HG02759 (cell line): ENCODE results near the gene TACSTD2.
"Not testable (repeated sequence)": the region's sequence is repeated elsewhere in the genome, so short reads cannot be mapped to it uniquely, and the experiment has no call there.

Source experiments
- ATAC-seq: cut with Tn5 transposase; IDR thresholded peaks from one replicate; pipeline ENCODE4 v1.9.1; 2021; ENCODE audit warnings: mild to moderate bottlenecking, moderate library complexity; ENCODE audit not compliant: unreplicated experiment

TACSTD2 gene

DNA sequence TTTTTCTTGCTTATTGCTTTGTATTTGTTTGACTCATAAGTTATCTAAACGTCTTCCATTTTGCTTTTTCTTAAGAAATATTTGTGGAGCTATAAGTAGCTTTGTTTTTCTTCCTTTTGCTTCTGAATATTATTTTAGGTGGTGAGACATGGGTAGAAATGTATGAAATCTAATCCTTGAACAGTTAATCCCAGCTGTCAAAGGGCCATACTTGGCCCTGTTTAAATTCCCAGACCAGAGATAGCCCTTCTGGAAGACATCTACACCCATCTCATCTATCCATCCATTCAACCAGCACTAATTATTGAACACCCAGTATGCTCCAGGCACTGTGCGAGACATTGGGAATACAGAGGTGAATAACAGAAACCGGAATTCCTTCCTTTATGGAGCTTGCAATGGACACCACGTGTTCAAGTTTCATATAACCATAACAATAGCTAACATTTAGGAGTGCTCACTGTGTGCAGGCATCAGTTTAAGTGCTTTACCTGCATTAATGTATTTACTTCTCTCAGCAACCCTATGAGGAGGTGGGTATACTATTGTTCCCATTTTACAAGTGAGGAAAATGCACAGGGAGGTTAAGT, 8.7 kb downstream of the TACSTD2 start:
- ATAC-seq, result no peak

DNA sequence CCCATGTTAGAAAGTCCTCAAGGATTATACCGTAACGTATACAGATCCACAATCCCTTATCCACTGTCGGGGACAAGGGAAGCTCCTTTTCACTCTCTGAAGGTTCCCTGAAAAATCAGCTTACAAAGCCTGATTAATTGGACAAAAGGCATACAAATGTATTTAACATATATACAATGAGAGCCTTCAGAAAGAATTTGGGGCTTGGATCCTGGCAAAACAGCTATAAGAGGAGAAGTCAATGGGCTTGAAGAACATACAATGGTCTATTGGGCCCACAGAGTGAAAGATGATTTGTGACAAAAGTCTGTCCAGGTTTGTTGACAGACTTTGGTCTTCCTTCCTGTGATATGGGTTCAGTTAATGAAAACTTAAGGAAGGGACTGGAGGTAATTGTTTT, 10.7 kb downstream of the TACSTD2 start:
- ATAC-seq, result no peak

DNA sequence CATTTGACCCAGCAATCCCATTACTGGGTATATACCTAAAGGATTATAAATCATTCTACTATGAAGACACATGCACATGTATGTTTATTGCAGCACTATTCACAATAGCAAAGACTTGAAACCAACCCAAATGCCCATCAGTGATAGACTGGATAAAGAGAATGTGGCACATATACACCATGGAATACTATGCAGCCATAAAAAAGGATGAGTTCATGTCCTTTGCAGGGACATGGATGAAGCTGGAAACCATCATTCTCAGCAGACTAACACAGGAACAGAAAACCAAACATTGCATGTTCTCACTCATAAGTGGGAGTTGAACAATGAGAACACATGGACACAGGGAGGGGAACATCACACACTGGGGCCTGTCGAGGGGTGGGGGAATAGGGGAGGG, 13.3 kb downstream of the TACSTD2 start:
- not testable (repeated sequence) for ATAC-seq

DNA sequence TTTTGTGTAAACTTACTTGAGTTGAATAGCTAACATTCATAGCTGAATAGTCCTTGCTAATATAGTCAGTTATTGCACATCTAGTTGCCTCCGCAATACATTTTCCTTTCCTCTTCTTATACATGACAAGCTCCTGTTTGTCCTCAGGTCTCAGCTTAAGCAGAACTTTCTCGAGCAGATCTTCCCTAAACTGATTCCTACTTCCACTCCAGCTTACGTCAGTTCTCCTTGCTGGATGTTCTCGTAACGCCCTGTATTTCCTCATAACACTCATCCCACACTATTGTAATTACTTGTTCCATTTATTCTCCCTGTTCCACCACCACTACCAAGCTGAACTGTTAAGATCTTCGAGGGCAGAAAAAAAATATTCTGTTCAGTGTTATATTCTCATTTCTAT, 15.4 kb downstream of the TACSTD2 start:
- ATAC-seq, result no peak

DNA sequence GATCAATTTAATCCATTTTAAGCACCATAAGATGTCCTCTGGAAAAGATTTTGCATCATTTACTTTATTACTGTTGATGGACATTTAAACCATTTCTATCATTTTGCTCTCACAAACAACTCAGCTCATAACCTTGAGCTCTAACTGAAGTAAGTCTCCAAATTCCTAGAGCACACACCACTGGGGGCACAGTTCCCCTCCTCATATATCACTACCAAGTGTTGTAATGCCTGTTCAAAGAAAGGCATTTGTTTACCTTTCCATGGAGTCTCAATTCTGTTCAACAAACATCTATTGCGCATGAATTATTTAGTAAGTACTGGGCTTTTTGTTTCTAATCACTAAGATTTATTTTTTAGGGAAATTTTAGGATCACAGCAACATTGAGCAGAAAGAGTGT, 21.7 kb downstream of the TACSTD2 start:
- ATAC-seq, result no peak

DNA sequence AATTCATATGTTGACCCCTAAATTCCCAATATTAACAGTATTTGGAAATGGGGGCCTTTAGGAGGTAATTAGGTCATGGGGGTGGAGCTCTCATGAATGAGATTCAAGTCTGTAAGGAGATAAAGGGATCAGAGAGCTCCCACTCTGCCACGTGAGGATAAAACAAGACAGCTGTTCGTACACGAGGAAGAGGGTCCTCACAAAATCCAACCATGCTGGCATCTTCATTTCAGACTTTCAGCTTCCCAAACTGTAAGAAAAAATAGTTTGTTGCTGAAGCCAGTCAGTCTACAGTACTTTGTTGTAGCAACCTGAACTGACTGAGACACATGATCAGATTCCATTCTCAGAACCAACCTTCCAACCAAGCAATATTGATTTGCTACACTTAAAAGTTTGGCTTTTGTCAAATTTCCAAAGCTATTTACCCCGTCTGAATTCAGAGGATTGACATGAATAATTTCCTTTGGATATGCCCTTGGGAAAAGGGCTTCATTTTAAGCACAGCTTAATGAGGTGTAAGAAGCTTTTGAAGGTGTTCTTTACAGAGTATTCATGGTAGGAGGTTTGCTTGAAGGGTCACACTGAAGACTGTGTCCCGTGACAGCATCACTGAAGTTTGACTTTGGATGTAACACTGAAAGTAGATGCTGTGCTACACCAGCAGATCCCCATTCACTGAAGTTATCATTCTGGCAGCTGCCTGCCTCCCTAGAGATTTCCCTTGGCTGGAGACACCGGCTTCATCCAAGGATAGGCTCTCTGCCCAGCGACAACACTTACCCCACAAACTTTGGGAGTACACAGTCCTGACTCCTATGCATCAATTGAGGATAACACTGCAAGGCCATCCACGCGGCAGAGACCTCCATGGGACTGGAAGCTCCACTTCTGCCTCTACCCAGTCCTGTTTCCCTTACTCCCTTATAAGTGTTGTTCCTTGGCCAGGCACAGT, 25.6 kb downstream of the TACSTD2 start:
- ATAC-seq, result no peak

DNA sequence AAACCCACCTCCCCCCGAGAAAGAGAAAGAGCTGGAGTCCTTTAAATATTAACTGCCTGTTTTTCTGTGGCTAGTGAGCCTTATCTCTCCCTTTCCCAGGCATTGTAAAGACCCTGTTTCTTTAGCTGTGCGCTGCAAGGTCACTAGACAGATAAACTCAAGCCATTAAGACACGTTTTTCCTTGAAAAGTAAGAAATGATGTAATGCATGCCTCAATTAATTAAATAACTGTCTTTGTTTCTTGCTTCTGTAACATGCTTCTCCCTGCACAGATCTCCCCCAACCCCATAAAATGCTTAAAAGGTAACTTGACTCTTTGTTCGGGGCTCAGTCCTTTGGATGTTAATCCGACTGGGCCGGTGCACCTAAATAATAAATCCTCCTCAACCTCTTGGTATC, 27.8 kb downstream of the TACSTD2 start:
- not testable (repeated sequence) for ATAC-seq

DNA sequence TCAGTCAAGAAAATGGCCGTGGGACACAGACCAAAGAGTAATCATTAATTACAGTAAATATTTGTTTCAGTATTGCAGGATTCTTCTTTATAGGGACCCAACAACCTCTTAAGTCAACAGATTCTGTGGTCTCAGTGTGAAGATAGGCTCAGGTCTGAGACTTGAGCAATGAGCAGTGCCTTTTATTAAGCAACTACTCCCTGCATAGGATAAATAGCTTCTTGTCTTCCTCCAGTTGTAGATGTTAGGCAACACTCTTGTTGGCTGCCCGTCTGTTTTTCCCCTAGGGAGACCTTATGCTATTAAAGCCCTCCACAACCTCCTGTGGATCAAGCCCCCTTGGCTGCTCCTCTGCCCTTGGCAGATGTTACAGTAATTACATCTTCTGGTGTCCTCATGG, 28.7 kb downstream of the TACSTD2 start:
- no peak for ATAC-seq

DNA sequence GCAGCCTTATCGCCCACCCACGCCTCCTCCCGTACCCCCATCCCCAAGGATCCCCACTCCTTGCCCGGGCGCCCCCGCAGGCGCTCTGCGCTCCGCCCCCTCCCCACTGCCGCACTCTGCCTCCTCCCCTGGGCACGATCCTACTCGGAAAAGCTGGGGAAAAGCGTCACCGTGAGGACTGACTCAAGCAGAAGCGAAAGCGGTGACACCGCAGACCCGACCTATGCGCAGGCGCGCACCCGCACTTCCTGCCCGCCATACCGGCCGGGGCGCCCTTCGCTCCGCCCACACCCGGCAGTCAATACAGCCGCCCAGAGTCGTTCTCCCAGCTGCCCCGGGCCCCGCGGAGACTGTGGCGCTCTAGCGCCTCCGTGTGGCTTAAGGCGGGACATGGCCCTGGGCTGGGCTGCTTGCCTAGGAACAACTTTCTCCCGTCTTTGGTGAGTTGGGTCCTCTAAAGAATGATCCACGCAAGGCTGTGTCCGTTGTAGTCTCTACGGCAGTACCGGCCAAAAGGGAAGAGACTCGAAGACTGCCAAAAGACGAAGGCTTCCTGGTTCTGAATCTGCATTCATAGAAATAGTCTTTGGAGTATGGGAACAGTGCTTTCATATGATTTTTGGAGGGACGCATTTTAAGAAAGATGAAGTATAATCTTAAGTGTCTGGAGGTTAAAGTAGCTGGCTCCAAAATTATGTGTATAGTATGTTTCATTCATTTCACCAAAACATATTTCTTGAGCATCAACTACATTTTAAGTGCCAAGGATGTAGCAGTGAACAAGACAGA, 30.3 kb downstream of the TACSTD2 start, which contains the start of gene OMA1:
OMA1 (minus strand) TSS at position 207 of the 789 bp plus-strand sequence. CDS start 7,432 bp downstream, outside the sequence.
- ATAC-seq, result peak; percentile 98

DNA sequence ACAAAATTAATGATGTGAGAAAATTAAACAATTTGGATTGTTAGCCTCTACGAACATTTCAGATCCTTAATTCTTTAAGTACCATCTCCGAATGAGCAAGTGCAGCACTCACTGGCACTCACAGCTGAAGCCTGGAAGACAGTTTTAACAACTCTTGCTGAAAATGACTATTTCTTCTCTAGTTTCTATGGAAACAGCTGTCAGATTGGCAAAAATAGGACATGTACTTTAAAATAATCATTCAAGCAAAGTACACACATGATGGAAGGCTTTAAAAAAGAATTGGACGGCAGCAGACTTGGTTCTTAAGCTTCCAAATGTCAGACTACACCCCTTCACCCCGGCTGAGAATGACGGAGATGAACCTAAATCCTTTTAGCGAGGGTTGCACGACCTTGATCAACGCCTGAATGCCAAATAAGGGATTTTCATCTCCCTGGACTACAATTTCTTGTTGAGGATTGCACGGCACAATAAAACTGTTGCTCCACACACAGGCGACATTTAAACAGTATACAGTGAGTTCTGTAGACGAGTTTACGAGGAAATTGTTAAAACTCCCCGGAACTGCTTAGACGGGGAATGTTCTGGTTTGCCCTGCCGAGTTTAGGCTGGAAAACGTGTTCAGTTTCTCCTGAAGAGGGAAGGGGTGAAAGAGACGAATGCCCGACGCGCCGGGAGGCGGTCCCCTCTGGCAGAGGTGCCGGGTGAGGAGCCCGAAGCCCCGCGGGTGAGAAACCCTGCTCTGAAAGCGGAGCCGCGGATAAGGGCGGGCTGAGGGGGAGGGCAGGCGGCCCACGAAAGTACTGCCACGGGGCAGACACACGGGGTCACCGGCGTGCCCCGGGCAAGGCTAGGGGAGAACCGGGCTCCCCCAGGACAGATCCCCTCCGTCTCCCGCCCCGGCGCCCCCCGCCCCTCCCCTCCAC, 31.2 kb downstream of the TACSTD2 start:
- peak; percentile 52 for ATAC-seq

DNA sequence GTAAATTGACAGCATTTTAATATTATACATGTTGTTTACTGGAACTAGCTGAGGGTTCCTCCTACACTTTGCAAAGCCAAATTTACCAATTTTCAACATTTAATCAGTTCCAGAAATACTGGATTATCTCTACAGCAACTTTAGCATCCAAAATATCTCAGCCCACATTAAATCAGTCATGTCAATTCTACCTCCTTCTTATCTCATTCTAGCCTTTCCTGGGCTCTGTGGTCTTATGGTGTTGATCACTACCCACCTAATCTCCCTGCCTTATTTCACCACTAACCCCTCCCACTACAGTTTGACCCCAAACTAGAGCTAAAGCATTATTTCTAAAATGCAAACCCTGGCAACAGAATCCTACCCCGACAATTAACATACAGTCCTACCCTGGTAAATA, 33.8 kb downstream of the TACSTD2 start:
- no peak for ATAC-seq

DNA sequence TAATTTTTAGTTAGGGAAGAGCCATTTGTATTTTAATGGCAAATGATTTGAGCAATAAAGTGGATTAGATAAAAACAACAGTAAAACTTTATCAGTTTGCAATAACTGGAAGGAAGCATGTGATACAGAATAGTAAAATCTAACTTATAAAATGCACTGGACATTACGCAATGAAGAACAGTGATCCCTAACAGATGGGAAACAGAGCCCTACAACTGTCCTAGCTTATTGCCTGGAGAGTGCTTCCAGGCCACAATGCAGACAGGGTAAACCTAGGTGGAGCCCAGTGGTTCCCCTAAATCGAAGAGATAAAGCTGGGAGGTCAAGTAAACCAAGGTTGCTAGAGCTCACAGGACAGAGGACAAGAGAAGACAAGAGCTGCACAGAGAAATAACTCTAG, 37.5 kb downstream of the TACSTD2 start:
- ATAC-seq, result no peak

DNA sequence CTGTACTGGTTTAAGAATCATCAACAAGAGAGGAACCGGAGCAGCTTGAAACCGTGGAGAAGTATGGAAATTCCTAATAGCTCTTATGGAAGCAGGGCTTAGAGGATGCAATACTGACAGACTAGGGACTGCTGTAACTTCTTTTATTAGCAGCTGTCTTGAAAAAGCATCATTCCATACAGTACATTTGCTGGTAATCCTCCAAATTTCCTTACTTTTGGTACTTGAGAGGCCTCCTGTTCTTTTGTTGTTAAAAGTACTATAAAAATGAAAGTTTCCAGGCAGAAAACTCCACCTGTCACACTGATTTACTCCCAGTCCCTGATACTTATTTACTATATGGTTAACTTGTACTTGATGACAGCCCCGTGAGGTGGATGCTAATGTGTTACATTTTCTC, 38.2 kb downstream of the TACSTD2 start:
- ATAC-seq, result no peak

DNA sequence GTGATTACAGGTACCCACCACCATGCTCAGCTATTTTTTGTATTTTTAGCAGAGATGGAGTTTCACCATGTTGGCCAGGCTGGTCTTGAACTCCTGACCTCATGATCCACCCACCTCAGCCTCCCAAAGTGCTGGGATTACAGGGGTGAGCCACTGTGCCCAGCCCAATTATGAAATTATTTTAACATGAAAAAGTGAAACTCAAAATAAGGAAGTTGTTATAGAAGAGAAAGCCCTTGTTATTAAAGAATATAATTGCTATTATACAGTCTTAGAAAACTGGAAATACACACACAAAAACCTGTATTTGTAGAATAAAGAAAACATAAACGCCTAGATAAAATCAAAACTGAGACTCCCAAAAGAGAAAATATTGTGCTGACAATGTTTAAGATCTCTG, 45.2 kb downstream of the TACSTD2 start:
- not testable (repeated sequence) for ATAC-seq

DNA sequence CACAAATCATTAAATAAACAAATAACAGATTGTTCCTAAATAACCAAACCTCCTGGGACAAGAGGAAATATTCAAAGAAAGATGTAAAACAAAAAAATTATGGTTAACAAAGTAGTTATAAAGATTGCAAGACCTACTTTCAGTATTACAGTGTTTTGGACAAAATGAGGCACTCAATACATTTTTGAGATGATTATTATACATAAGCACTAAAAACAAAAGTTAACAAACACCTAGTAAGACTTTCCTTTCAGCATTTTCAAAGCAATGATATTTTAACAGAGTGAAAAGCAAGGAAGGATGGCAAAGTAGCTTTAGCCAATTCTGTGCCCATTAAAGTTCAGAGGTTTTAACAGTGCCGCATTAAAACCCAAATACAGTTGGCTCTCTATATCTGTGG, 47.8 kb downstream of the TACSTD2 start:
- no peak for ATAC-seq

DNA sequence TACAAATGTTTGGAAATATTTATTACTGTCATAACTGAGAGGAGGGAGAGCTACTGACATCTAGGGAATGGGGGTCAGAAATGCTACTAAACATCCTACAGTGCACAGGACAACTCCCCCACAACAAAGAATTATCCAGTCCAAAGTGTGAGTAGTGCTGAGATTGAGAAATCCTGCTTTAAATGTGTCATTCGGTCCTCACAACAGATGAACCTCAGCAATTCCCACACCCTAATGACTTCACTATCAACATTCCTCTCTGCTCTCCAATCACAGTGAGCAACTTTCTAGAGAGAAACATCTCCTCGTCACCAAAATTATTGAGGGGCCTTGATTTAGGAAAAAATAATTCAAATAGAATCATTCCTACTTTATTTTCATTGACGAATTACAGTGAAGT, 48.5 kb downstream of the TACSTD2 start:
- no peak for ATAC-seq
